ENCODE results near the gene IRX4.

GRCh38 chr5:1913578-1913977, 30.9 kb upstream of the IRX4 start:
- TF ChIP-seq CTCF (IDR thresholded peaks at IDR 0.05; ENCODE audit: borderline replicate concordance, extremely low read depth, low read length, poor library complexity, severe bottlenecking): no peak
- TF ChIP-seq EZH2 (IDR thresholded peaks at IDR 0.05; ENCODE audit: borderline replicate concordance, low read depth, low read length, severe bottlenecking): no peak

Data from DND-41 (cell line).